ENCODE results near the gene GIMD1.
"Not testable (repeated sequence)": the region's sequence is repeated elsewhere in the genome, so short reads cannot be mapped to it uniquely, and the experiment has no call there.

The GIMD1 gene

DNA sequence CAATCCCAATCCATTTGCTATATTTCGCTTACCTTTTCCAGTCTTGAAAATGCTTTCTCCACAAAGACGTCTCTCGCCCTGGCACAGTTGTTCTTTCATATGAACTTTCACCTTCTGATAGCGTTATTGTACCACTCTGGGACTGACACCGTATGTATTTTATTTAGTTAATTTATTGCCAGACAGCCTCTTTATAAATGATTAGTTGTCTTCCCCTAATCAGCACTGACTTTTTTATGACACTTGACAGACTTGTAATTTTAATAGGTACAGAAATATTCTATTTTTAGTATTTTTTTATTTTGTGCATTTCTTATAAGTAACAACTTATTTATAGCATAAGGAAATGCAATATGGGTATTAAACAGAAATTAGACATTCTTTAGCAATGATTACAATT lies at the start of gene GIMD1:
Gene GIMD1 (minus strand): TSS at position 101 of the 400 bp plus-strand sequence. CDS start 1,343 bp downstream, outside the sequence.
- DNase-seq, result no peak

DNA sequence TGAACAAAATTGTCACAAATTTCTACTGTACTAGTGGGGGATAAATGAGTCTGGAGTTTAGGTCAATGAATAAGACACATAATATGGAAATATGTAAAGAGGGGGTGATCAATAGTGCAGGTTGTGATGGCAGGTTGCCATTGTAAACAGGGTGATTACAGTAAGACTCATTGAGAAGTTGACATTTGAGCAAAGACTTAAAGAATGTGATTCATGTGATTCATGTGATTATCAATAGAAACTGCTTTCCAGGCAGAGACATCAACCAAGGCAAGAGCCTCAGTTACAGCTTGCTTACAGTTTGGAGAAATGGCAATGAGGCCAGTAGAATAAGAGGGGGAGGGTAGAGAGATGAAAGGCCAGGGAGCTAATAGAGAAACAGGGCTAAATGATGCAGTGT lies 45.8 kb upstream of the GIMD1 start:
- no peak for DNase-seq

DNA sequence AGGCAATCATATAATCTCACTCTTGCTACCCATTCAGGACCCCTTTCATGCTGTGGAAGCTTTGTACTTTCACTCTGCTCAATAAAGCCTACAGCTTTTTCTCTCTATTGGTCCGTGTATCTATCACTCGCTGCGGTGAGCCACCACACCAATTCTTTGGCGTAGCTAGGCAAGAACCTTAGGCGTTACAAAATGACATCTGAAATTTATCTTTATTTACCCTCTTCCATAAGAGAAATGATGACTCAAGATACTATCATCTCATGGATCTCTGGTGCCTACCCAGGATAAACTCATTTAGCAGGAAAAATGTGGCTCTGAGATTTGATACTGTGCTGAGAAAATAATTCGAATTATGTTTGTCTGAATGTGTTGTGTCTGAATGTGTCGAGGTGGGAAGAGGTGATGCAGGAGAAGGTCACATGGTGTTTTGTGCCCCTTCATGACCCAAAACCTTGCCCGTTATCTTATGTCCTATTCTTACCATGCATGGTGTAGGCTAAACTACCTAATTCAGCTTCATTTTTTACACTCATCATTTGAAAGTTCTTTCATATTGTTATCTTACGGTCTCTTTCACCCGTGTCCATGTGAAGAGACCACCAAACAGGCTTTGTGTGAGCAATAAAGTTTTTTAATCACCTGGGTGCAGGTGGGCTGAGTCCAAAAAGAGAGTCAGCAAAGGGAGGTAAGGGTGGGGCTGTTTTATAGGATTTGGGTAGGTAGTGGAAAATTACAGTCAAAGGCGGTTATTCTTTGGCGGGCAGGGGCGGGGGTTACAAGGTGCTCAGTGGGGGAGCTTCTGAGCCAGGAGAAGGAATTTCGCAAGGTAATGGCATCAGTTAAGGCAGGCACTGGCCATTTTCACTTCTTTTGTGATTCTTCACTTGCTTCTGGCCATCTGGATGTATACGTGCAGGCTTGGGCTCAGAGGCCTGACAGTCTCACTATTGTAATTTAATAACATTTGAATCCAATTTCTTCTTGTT lies 41.6 kb upstream of the GIMD1 start:
- no peak for DNase-seq

DNA sequence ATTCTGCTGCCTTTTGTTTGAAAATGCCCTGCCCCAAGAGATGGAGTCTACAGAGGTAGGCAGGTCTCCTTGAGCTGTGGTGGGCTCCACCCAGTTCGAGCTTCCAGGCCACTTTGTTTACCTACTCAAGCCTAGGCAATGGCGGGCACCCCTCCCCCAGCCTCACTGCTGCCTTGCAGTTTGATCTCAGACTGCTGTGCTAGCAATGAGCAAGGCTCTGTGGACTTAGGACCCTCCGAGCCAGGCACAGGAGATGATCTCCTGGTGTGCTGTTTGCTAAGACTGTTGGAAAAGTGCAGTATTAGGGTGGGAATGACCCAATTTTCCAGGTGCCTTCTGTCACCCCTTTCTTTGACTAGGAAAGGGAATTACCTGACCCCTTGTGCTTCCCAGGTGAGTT lies 39.4 kb upstream of the GIMD1 start:
- DNase-seq, result not testable (repeated sequence)

DNA sequence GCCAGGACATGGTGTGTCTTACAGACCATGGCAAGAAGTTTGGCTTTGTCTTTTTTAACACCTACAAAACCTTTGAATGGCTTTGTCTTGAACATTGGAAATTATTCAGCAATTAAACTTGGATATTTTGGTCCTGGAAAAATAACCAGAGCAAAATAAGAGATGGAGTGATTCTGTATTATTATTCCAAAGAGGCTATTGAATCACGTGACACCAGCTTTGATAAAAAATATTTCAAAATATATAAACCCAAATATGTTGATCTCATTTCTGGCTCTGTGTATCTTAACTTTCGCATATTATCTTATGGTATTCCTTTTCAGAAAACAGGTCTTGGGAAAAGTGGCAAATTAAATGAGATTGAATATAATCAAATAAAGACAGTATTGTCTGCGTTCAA lies 32.6 kb upstream of the GIMD1 start:
- DNase-seq, result no peak

DNA sequence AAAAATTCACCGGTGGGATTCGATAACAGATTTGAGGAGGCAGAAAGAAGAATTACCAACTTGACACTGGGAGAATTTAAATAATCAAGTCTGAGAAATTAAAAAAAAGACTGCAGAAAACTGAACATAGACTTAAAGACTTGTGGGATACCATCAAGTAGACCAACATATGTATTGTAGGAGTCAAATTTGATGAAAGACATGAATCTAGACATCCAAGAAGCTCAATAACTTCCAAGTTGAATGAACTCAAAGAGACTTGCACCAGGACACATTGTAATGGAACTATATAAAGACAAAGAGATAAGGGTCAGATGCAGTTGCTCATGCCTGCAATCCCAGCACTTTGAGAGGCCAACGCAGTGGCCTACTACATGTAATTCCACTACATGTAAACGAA lies 30.3 kb upstream of the GIMD1 start:
- DNase-seq, result not testable (repeated sequence)

DNA sequence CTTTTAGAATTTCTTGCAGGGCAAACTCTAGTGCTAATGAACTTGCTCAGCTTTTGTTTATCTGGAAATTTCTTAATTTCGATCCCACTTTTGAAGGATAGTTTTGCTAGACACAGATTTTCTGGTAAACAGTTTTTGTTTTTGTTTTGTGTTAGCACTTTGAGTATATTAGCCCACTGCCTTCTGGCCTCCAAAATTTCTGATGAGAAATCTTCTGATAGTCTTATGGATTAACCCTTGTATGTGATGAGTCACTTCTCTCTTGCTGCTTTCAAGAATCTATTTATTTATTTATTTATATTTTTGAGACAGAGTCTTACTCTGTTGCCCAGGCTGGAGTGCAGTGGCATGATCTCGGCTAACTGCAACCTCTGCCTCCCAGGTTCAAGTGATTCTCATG lies 27.0 kb upstream of the GIMD1 start:
- no peak for DNase-seq

DNA sequence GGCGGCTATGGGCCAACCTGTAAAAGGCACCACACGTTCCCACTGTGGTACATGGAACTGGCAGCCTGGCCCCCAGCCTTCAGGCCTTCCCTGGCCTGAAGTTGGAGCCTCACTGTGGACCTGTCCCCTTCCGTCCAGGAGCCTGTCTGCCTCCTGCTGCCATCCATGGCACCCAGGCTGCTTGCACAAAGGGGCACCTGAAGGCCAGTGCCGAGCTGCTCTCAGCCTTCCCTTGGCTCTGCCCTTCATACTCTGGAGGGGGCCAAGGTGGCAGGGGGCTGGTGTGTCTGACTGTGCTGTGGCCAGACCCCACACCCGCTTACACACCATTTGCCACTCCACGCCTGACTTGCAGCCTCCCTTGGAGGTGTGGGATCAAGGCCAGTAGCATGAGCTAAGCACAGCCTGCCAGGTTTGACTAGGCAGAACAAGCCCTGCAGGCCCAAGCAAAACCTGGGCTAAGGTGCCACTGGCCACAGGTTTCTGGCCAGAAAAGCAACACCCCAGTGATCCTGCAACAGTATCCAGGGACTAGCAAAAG lies 17.3 kb upstream of the GIMD1 start:
- DNase-seq, result no peak

DNA sequence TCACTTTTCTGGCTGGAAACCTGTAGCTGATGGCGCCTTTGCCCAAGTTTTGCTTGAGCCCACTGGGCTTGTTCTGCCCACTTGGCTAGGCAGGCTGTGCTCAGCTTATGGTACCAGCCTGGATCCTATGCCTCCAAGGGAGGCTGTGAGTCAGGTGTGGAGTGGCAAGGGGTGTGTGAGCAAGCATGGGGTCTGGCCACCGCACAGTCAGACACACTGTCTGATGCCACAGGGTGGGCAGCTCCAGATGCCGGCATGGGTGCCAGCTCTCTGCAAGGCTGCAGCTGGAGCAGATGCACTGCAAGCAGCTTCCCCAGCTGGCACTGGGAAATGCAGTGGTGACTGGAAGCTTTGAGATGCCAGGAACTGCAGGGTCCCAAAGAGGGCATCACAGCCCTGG lies 16.3 kb upstream of the GIMD1 start:
- no peak for DNase-seq

DNA sequence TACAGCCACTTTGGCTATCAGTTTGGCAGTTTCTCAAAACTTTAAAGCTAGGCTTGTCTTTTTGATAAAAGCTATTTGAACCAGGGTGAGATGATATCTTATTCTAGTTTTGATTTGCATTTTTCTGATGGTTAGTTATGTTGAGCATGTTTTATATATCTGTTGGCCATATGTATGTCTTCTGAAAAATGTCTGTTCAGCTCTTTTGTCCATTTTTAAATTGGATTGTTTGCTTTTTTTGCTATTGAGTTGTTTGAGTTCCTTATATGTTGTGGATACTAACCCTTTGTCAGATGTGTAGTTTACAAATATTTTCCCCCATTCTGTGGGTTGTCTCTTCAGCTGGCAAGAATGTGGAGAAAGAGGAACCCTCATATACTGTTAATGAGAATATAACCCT lies 11.6 kb upstream of the GIMD1 start:
- DNase-seq, result no peak

DNA sequence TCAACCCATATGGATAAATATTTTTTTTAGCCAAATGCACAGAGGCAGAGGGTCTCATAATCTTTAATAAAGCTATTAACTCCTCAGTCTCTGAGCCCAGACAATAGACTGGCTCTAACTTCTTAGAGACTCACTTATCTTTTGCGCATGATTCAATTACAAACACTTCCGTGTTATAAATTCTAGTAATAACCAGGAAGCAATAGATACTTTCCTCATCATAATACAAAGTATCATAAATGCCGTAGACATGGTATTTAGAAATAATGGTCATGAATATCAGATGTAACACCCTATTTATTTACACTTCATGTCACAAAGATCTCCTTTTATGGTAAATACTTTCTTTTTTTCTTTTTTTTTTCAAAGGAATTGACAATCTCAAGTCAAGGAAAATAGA lies 4.4 kb upstream of the GIMD1 start:
- no peak for DNase-seq

DNA sequence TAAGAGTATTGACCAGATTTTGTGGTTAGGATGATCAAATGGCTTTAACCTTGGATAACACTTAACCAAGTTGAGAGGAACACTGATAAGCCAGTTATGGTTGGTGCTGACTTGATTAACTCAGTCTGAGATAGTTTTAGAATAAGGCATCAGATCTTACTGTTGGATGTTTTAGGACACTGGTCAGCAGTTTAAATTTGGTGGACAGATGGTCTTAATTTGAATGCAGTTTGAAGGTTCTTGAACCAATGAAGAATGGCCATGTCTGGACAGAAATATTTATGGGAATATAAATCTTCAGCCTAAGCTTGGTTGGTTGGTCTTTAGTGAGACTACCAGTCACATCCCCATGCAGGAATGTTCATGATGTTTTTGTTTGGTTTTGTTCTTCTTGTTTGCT lies 2.6 kb upstream of the GIMD1 start:
- no peak for DNase-seq

DNA sequence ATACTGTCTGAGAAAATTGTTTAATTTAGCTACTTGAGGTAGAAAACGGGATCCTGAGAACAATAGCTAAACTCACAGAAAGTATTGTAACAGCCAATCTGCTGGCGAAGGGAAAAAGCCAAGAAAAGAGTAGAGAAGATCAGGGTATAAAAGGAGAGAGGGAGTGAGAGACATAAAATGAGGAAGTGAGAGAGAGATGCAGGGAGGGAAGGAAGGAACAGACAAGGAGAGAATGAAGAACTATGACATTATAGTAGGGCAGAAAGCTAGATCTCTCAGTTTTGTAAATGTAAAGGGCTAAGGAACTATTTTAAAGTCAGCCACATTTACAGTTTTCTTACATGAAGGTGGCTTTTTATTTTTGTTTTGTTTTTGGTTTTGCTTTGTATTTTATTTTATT lies 1.6 kb upstream of the GIMD1 start:
- DNase-seq, result no peak

DNA sequence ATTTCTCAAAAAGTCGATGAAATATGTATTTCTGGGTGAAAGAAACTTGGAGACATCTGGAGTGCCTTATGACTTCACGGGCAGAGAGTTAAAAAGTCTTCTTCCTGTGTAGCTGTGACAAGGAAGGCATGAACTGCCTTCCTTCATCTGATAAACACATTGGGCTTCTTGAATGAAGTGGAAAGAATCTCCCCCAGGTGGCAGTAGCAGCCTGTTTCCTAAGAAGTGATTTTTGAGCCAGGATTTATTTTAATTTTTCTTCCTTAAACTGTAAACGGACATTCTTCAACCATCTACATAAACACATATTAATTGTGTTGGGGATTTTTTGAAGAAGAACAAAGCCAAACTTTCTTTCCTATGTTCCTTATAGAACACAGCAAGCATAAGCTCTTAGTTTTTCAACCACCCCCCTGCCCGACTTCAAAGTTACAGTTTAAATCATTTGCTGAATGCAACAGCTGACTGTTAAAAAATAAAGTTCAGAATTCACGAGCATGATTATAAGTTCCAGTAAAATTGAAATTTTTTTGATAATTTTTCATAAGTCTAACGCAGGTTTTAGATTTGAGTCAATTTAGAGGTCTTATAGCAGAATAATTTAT lies 980 bp upstream of the GIMD1 start:
- peak; percentile 15 for DNase-seq

DNA sequence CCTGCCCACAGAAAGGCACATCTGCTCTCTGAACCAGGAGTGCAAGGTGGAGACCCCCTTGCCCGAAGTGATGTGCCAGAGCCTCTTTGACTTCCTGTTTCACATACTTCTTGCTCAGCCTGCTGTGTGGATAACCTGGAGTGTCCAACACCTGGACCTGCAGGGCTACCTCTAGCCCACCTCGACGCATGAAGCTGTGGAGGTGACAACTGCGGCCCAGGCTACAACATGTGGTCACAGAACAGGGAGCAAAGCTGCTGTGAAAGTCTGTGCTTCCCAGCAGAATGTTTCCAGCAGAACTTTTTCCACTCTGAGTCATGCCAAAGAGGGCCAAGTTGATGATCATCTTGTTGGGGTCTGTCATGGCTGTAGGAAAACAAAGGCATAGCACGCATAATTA lies 1.5 kb downstream of the GIMD1 start:
- no peak for DNase-seq

DNA sequence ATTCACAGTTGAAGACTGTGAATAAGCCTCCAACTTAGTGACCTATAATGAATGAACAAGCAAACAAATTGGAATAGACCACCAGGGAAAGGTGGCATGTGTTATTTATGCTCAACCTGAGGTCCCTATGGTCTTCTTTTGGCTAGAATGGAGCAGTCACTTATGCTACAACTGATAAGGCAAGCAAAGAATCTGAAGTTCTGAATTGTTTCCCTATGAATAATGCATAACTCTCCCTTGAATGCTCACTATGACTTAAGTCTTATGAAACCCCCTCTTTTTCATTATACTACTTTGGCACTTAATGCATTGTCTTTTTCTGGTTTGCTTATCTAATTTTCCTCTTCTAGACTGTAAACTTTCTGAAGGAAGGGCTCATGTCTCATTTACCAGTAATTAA lies 2.6 kb downstream of the GIMD1 start:
- peak; percentile 54 for DNase-seq

DNA sequence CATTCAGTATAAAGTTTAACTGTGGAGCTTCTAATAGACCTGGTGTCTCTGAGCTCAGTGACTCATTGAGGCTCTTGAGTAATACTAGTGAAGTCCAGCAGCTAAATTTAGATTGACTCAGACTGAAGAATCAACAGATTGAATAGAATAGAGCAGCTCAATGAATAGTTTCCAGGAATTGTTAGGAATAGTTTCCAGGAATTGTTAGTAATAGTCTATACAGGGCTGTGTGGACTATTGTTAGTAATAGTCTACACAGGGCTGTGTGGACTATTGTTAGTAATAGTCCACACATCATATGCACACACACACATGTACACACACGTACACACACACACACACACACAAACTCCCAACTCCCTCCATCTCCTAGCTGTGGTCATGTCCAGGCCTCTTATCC lies 3.0 kb downstream of the GIMD1 start:
- peak; percentile 78 for DNase-seq

DNA sequence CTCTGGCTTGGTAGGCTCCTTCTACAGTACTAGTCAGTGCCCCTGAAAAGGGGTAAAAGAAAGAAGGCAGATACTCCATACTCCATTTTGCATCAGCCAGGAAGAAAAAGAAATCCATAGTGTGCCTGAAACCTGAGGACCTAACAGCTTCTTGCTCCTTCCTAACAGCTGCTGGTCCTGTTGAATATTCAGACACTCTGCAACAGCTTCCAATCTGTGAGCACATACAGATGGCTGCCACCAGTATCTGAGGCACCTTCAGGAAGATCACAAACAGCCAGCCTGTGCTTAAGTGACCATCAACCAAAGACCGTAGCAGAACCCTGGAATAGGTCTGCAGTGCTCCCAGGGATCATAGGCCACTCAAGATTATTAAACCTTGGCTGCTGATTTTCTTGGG lies 4.3 kb downstream of the GIMD1 start:
- no peak for DNase-seq

DNA sequence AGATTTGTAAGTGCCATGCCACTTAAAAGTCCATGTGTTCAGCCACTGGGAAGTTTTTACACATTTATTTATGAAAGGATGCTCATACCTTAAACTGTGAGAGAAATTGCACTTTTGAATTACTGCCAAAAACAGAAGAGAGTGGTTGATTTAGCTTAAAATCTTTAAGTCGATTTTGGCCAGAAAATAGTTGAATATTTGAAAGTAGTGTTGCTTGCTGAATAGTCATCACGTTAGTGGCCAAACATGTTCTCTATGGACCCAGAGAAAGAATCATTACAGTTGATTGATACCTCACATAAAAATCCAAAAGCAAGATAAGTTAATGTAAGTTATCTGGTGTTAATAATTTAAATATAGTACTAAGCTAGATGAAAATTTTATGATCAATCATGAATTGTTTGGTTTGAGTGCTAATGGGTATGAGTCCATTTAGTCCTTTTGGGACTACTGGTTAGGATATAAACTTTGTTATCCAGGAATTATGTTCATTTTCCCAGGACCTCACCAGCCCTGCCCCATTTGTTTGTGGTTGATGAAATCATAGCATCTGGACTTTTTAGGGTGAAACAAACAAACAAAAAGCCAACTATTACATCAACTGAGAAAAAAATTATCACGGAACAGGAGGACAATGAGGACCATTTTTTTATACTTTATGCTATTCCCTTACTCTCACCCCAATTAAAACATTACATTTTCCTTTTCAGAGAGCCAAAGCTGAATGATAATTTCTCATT lies 6.3 kb downstream of the GIMD1 start:
- no peak for DNase-seq

DNA sequence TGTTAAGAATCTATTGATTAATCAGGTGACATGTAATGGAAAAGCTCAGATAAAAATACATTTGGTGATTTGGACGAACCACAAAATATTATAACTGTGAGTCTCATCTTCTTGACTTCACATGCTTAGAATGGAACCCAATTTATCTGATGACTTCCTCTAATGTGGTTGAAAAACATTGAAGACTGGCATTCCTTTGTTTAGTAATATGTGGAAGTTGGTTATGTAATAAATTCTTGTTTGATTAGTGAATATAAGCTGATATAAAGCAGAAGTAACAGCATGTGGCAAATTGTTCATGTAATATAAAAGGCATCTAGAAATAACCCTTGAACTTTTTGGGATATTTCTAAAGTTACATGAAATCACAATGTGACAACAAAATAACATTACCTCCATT lies 9.7 kb downstream of the GIMD1 start:
- peak; percentile 66 for DNase-seq

DNA sequence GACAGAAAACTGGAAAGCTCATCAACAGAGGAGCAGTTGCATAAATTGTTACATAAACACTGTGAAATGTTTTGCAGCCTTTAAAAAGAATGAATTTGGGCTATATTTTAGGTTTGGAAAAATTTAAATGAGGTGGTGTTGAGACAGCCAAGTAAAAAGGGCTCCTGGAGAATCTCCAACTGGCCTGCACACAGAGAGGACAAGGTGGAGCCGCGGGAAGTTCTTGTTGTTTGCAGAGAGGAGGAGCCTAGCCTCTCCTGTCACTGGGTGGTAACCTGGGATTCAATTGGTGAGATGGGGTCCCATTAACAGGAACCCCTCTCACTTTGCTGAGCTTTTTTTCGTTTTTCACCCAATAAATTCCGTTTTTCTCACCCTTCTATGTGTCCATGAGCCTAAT lies 13.4 kb downstream of the GIMD1 start:
- DNase-seq, result no peak

DNA sequence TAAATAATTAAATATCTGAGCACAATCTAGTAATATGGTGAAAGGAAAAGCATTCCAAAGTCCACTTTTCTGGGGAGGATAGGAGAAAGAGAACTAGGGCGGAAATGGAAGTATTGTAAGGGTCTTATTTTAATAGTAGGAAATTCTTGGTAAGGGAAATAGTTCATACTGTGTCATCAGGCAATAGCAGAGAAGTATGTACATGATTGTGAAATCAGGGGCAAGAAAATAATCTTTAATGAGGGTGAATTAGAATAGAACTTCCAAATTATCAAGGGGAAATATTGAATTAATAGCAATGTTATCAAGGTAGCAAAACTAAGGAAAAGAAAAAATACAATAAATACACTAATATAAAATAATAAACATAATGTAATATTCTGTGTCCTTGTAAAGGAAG lies 14.8 kb downstream of the GIMD1 start:
- no peak for DNase-seq

DNA sequence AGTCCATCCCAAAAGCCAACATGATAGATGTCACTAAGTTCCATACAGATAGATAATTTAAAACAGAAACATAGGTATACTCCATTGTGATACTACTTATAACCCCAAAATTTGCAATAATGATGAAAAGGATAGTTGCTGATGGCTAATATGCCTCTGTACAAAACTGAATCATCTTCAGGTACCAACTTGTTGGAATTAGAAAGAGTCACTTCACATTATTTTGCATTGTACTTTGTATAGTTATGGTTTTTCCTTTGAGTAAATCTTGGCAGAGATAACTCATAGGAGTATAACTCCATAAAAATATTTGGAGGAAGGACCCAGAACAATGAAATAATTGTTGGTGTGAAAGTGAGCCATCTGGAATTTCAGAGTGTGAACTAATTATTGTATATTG lies 17.6 kb downstream of the GIMD1 start:
- DNase-seq, result no peak

All from NCI-H226 (cell line).